Subcutaneous abdominal adipose tissue (tissue), 5 donors: Measurements from ENCODE around the gene P2RX7.

Source experiments
- H3K27ac ChIP-seq: one replicate; pipeline ENCODE4 v1.7.0; 2013; ENCODE audit warnings: low read depth, mild to moderate bottlenecking, inconsistent platforms, low read length, moderate library complexity
- H3K27me3 ChIP-seq, 5 donors: one replicate each; pipeline ENCODE4 v1.7.0; 2013; ENCODE audit warnings: low read length in 5 of 5, inconsistent platforms in 1 of 5; ENCODE audit not compliant: control insufficient read depth in 5 of 5, insufficient read depth in 4 of 5
- H3K36me3 ChIP-seq, 5 donors: one replicate each; pipeline ENCODE4 v1.7.0; 2013; ENCODE audit warnings: low read length in 5 of 5; ENCODE audit not compliant: control insufficient read depth in 5 of 5, insufficient read depth in 5 of 5
- H3K4me1 ChIP-seq, 5 donors: one replicate each; pipeline ENCODE4 v1.7.0; 2013; ENCODE audit warnings: low read length in 5 of 5, mild to moderate bottlenecking in 3 of 5, moderate library complexity in 1 of 5; ENCODE audit not compliant: control insufficient read depth in 5 of 5, insufficient read depth in 5 of 5
- H3K4me3 ChIP-seq, 5 donors: one replicate each; pipeline ENCODE4 v1.7.0; 2013; ENCODE audit warnings: low read length in 5 of 5, low read depth in 1 of 5
- H3K9ac ChIP-seq, 5 donors: one replicate each; pipeline ENCODE4 v1.7.0; 2013; ENCODE audit warnings: low read length in 5 of 5, mild to moderate bottlenecking in 4 of 5, moderate library complexity in 3 of 5
- H3K9me3 ChIP-seq, 5 donors: one replicate each; pipeline ENCODE4 v1.7.0; 2013; ENCODE audit warnings: low read length in 5 of 5; ENCODE audit not compliant: control insufficient read depth in 5 of 5
- donor health status: healthy.
- donor health status: healthy.
- donor health status: healthy.
- donor health status: healthy.
- donor health status: healthy.

P2RX7 gene

DNA sequence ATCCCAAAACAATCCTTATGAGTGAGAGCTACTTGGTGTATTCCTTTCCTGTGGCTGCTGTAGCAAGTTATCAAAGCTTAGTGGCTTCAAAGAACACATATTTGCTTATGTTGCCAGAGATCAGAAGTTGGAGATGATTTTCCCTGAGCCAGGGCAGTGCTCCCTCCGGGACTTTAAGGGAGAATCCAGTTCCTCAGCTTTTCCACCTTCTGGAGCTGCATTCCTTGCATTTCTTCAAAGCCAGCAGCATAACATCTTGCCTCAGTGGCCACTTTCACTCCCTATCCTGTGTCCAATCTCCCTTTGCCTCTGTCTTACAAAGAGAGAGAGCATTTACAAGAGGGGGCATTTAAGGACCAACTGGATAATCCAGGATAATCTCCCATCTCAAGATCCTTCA is 33.7 kb downstream of the P2RX7 start:
- H3K9ac ChIP-seq = no peak overlapping the region
- H3K4me1 ChIP-seq = no peaks in the 10 kb centered on the region
- no peaks in the 10 kb centered on the region for H3K27me3 ChIP-seq
- no peak overlapping the region for H3K4me3 ChIP-seq
- H3K36me3 ChIP-seq = peaks cover 0 to 45% (median 10%) of the 10 kb centered on the region in 5 donors
- no peak overlapping the region for H3K27ac ChIP-seq
- no peaks in the 10 kb centered on the region for H3K9me3 ChIP-seq

DNA sequence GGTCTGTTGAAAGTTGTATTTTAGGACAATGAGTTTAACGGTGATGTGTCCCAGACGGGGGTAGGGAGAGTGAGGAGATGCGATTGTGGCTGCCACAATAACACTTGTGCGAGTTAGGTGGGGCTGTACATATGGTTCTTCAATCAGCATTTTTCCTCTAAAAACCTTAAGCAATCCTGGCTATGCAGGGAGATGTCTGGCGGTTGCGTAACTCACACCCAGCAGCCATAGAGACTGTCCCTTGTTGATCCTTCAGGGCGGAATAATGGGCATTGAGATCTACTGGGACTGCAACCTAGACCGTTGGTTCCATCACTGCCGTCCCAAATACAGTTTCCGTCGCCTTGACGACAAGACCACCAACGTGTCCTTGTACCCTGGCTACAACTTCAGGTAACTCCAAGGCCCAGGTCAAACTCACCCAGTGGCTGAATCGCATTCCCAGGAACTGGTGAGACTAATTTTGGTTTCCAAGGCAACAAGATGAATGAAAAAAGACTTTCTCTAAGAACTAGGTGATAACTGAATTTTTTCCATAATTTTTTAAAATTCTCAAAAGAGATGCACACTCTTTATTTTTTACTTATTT is 34.6 kb downstream of the P2RX7 start:
- no peaks in the 10 kb centered on the region for H3K4me1 ChIP-seq
- peaks cover 0 to 44% (median 10%) of the 10 kb centered on the region in 5 donors for H3K36me3 ChIP-seq
- no peak overlapping the region for H3K27ac ChIP-seq
- H3K9me3 ChIP-seq = no peaks in the 10 kb centered on the region
- H3K9ac ChIP-seq = no peak overlapping the region
- H3K4me3 ChIP-seq = no peak overlapping the region
- H3K27me3 ChIP-seq = no peaks in the 10 kb centered on the region

DNA sequence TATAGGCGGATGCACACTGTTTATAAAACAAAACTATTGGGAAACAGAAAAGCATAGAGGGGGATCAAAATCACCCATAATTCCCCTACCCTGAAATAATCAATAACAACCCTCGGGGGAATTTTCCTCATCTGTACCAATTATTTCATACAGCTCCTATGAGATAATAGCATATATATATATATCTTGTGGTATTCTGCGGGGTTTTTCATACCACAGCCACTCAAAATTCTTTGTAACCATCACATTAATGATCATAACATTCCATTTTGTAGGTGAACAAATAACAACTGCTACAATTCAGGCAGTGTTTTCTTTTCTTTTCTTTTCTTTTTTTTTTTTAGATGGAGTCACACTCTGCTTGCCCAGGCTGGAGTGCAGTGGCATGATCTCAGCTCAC is 35.3 kb downstream of the P2RX7 start:
- no peak overlapping the region for H3K9ac ChIP-seq
- no peaks in the 10 kb centered on the region for H3K4me1 ChIP-seq
- peaks cover 0 to 37% (median 10%) of the 10 kb centered on the region in 5 donors for H3K36me3 ChIP-seq
- H3K27ac ChIP-seq = no peak overlapping the region
- H3K9me3 ChIP-seq = no peaks in the 10 kb centered on the region
- H3K27me3 ChIP-seq = no peaks in the 10 kb centered on the region
- H3K4me3 ChIP-seq = no peak overlapping the region

DNA sequence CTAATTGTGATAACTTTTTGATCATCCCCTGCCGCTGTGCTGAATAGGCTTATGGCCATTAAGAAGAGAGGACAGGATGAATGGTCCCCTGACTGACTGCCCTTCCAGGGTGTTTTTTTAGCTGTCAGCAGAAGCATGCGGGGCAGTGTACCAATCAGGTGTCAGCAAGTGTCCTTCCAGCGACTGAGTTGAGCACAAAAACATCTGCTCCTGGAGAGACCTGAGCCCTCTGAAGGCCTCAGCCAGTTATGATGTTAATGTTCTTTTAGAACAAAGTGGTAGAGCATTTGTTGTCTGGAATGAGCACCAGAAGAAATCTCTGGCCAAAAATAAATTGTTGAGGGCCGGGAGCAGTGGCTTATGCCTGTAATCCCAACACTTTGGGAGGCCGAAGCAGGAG is 37.5 kb downstream of the P2RX7 start:
- H3K9ac ChIP-seq = no peak overlapping the region
- no peak overlapping the region for H3K4me3 ChIP-seq
- no peaks in the 10 kb centered on the region for H3K4me1 ChIP-seq
- no peaks in the 10 kb centered on the region for H3K27me3 ChIP-seq
- no peak overlapping the region for H3K27ac ChIP-seq
- H3K9me3 ChIP-seq = no peaks in the 10 kb centered on the region
- peaks cover 0 to 25% (median 10%) of the 10 kb centered on the region in 5 donors for H3K36me3 ChIP-seq

DNA sequence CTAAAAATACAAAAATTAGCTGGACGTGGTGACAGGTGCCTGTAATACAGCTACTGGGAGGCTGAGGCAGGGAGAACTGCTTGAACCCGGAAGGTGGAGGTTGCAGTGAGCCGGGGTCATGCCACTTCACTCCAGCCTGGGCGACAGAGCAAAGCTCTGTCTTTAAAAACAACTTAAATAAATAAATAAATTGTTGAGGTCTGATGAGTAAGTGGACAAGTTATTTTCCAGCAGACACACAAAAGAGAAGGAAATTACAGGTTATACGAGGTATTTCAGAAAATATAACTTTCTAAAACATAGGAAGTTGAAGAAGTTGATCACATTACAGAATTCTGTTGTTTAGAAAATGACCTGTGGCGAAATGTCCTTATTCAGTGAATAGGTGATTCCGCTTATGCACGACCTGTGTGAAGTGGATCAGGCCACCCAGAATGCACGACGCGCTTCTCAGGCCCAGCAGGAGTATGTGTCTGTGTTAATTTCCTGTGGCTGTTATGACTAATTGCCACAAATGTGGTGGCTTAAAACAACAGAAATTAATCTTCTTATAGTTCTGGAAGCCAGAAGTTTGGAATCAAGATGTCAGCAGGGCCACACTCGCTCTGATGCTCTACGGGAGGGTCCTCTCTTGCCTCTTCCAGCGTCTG is 38.1 kb downstream of the P2RX7 start:
- Histone ChIP-seq H3K27me3 (no peaks in the 10 kb centered on the region), H3K4me3 (no peak overlapping the region), H3K36me3 (peaks cover 0 to 20% (median 5%) of the 10 kb centered on the region in 5 donors), H3K9me3 (no peaks in the 10 kb centered on the region), H3K4me1 (peaks cover 0 to 2% (median 0%) of the 10 kb centered on the region in 5 donors), H3K9ac (no peak overlapping the region), H3K27ac (no peak overlapping the region)

DNA sequence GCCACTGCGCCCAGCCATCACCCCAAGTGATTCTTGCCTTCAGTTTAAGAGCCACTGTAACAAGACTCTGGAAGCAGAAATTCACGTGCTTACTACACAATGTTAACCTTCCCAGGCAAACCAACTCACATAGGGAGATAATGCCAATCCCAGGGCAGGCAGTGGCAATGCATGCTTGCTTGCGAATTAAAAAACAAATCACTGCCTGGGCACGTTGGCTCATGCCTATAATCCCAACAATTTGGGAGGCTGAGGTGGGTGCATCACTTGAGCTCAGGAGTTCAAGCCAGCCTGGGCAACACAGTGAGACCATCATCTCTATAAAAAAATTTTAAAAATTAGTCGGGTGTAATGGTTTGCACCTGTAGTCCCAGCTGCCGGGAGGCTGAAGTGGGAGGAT is 39.5 kb downstream of the P2RX7 start:
- Histone ChIP-seq H3K9me3 (no peaks in the 10 kb centered on the region), H3K36me3 (peaks cover 0 to 12% (median 3%) of the 10 kb centered on the region in 5 donors), H3K27me3 (no peaks in the 10 kb centered on the region), H3K9ac (no peak overlapping the region), H3K4me3 (no peak overlapping the region), H3K4me1 (peaks cover 0 to 12% (median 0%) of the 10 kb centered on the region in 5 donors), H3K27ac (no peak overlapping the region)

DNA sequence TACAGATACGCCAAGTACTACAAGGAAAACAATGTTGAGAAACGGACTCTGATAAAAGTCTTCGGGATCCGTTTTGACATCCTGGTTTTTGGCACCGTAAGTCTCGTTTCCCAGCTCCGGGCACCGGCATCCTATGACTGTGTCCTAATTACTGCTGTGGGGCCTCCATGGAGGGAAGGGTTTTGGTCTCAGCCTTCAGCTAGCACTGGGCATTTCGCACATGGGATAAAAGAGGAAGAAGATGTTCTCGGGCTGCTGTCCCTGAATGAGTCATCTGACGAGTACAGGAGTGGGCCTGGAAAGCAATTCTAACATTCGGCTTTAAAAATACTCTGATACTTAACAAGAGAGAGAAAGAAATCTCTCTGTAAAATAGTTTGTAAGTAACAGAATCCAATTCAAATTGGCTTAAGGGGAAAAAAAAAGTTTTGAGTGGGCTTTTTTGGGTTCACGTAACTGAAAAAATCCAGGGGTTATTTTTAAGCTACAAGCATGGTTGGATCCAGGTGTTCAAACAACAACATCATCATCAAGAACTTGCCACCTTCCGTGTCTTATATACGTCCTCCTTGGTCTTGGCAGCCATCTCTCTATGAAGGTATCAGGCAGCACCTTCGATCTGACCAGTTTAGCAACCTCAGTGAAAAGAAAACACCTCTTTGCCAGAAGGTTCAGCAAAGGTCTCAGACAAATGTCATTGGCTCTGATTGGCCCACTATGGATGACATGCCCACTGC is 42.9 kb downstream of the P2RX7 start:
- Histone ChIP-seq H3K9me3 (no peaks in the 10 kb centered on the region), H3K36me3 (peaks cover 0 to 5% (median 0%) of the 10 kb centered on the region in 5 donors), H3K9ac (no peak overlapping the region), H3K27ac (no peak overlapping the region), H3K4me3 (no peak overlapping the region), H3K27me3 (no peaks in the 10 kb centered on the region), H3K4me1 (peaks cover 0 to 12% (median 0%) of the 10 kb centered on the region in 5 donors)

DNA sequence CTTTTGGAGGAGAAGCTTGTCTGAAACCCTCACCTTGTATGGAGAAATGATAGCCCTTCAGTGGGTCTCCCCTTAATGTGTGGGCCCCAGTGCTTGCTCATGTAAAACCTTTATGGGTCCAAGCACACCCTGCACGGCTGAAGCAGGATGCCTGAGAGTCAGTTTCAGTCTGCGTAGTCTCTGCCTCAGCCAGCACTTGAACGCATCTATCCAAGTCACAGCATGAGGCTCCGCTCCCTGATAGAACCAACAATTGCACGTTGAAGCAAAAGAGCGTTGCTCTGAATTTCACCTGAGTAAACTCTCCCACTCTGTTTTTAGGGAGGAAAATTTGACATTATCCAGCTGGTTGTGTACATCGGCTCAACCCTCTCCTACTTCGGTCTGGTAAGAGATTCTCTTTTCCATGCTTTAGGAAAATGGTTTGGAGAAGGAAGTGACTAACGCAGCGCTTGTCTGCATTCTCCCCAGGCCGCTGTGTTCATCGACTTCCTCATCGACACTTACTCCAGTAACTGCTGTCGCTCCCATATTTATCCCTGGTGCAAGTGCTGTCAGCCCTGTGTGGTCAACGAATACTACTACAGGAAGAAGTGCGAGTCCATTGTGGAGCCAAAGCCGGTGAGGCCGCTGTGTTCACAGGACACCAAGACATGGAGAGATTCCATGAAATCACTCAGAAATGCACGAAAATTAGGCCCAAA is 44.3 kb downstream of the P2RX7 start:
- Histone ChIP-seq H3K9me3 (no peaks in the 10 kb centered on the region), H3K9ac (no peak overlapping the region), H3K36me3 (peaks cover 0 to 3% (median 0%) of the 10 kb centered on the region in 5 donors), H3K27me3 (no peaks in the 10 kb centered on the region), H3K27ac (no peak overlapping the region), H3K4me1 (peaks cover 0 to 12% (median 0%) of the 10 kb centered on the region in 5 donors), H3K4me3 (no peak overlapping the region)

DNA sequence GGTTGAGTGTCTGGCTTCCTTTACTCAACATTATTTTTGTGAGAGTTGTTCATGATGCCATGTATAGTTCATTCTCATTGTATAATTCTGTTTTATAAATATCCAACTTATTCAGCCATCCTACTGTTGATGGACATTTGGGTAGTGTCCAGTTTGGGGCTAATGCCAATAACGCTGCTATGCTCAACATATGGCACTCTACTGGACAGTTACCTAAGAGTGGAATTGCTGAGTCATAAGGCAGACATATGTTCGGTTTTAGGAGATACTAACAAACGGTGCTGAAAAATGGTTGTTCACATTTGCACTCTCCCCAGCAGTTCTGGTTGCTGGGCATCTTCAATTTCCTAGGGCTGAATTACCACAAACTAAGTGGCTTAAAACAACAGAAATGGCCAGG is 48.5 kb downstream of the P2RX7 start:
- H3K27me3 ChIP-seq = no peaks in the 10 kb centered on the region
- H3K9me3 ChIP-seq = peaks cover 0 to 4% (median 0%) of the 10 kb centered on the region in 5 donors
- no peak overlapping the region for H3K9ac ChIP-seq
- peaks cover 0 to 6% (median 0%) of the 10 kb centered on the region in 5 donors for H3K4me1 ChIP-seq
- no peak overlapping the region for H3K27ac ChIP-seq
- H3K36me3 ChIP-seq = peaks cover 0 to 11% (median 2%) of the 10 kb centered on the region in 5 donors
- H3K4me3 ChIP-seq = no peak overlapping the region
